ENCODE data around the gene CBLC. TPM values are rescaled to one million over a fixed set of nuclear protein-coding genes. Genes with fewer than 3 reads are reported as not detected.
"Not testable (repeated sequence)": the region's sequence is repeated elsewhere in the genome, so short reads cannot be mapped to it uniquely, and the experiment has no call there.

CBLC gene
- total RNA-seq, 1 experiment from 2014 or later, result 0.80 TPM

DNA sequence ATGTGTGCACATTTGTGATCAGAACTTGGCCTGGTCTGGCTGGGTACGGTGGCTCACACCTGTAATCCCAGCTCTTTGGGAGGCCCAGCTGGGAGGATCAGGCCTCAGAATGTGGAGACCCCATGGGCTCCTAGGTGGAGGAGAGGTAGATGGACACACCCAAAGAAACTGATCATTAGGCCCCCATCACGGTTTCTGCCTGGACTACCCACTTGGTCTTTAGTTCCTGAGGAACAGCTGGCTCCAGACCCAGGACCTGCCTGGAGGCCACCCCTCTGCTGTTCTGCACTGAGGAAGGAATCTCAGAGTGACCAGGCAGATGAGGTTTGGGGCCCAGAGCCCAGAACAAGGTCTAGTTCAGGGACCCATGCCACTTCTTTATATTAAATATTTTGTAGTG is 1.5 kb downstream of the CBLC start:
- ATAC-seq, result no peak
- Histone ChIP-seq H3K4me1 (ENCODE audit: control insufficient read depth, insufficient read depth, low read length) (peaks cover 5% of the 10 kb centered on the region), H3K27ac (ENCODE audit: low read length) (no peak overlapping the region), H3K9me3 (ENCODE audit: control insufficient read depth, insufficient read depth, low read depth, low read length) (no peaks in the 10 kb centered on the region), H3K4me3 (ENCODE audit: low read depth in 2 of 2, low read length in 2 of 2) (no peak overlapping the region), H3K27me3 (ENCODE audit: control insufficient read depth, insufficient read depth, low read length) (no peaks in the 10 kb centered on the region), H3K36me3 (ENCODE audit: control insufficient read depth, insufficient read depth, low read length) (no peaks in the 10 kb centered on the region)
- ChIA-PET CTCF (no interaction called here), POLR2A (no interaction called here)
- in situ Hi-C loops (cut with HindIII; ENCODE audit: low pct_unique_long_range_greater_than_20kb, low sequenced_read_pairs), result no loop called here
- TF ChIP-seq, protein P1, sequence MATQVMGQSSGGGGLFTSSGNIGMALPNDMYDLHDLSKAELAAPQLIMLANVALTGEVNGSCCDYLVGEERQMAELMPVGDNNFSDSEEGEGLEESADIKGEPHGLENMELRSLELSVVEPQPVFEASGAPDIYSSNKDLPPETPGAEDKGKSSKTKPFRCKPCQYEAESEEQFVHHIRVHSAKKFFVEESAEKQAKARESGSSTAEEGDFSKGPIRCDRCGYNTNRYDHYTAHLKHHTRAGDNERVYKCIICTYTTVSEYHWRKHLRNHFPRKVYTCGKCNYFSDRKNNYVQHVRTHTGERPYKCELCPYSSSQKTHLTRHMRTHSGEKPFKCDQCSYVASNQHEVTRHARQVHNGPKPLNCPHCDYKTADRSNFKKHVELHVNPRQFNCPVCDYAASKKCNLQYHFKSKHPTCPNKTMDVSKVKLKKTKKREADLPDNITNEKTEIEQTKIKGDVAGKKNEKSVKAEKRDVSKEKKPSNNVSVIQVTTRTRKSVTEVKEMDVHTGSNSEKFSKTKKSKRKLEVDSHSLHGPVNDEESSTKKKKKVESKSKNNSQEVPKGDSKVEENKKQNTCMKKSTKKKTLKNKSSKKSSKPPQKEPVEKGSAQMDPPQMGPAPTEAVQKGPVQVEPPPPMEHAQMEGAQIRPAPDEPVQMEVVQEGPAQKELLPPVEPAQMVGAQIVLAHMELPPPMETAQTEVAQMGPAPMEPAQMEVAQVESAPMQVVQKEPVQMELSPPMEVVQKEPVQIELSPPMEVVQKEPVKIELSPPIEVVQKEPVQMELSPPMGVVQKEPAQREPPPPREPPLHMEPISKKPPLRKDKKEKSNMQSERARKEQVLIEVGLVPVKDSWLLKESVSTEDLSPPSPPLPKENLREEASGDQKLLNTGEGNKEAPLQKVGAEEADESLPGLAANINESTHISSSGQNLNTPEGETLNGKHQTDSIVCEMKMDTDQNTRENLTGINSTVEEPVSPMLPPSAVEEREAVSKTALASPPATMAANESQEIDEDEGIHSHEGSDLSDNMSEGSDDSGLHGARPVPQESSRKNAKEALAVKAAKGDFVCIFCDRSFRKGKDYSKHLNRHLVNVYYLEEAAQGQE (IDR thresholded peaks at IDR 0.05; ENCODE audit: insufficient read depth in 1 of 2, low read depth in 2 of 2, low read length in 1 of 2), result no peak
- no peak for TF ChIP-seq POLR2AphosphoS5 (IDR thresholded peaks at IDR 0.05; ENCODE audit: low read depth, low read length)
- TF ChIP-seq, protein P2, sequence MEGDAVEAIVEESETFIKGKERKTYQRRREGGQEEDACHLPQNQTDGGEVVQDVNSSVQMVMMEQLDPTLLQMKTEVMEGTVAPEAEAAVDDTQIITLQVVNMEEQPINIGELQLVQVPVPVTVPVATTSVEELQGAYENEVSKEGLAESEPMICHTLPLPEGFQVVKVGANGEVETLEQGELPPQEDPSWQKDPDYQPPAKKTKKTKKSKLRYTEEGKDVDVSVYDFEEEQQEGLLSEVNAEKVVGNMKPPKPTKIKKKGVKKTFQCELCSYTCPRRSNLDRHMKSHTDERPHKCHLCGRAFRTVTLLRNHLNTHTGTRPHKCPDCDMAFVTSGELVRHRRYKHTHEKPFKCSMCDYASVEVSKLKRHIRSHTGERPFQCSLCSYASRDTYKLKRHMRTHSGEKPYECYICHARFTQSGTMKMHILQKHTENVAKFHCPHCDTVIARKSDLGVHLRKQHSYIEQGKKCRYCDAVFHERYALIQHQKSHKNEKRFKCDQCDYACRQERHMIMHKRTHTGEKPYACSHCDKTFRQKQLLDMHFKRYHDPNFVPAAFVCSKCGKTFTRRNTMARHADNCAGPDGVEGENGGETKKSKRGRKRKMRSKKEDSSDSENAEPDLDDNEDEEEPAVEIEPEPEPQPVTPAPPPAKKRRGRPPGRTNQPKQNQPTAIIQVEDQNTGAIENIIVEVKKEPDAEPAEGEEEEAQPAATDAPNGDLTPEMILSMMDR (IDR thresholded peaks at IDR 0.05), result no peak
- no peak for TF ChIP-seq TCF7L2 (IDR thresholded peaks at IDR 0.05; ENCODE audit: low read depth, low read length)
- TF ChIP-seq SIN3A (IDR thresholded peaks at IDR 0.05; ENCODE audit: borderline replicate concordance, insufficient read depth, low read depth, low read length), result no peak
- BruUV-seq (replicated peaks), result no TSS peak
- no peak for DNase-seq (ENCODE audit: low read depth, low spot score)
- intact Hi-C loops (cut with micrococcal nuclease; ENCODE audit: unreplicated experiment), result no loop called here

DNA sequence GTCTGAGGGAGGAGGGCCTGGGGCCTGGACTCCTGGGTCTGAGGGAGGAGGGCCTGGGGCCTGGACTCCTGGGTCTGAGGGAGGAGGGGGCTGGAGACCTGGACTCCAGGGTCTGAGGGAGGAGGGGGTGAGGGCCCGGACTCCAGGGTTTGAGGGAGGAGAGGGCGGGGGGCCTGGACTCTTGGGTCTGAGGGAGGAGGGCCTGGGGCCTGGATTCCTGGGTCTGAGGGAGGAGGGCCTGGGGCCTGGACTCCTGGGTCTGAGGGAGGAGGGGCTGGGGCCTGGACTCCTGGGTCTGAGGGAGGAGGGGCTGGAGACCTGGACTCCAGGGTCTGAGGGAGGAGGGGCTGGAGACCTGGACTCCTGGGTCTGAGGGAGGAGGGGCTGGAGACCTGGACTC is 4.0 kb downstream of the CBLC start:
- intact Hi-C loops (cut with micrococcal nuclease; ENCODE audit: unreplicated experiment); H3K9me3 ChIP-seq (ENCODE audit: control insufficient read depth, insufficient read depth, low read depth, low read length); H3K4me1 ChIP-seq (ENCODE audit: control insufficient read depth, insufficient read depth, low read length); POLR2A ChIA-PET; in situ Hi-C loops (cut with HindIII; ENCODE audit: low pct_unique_long_range_greater_than_20kb, low sequenced_read_pairs); BruUV-seq (replicated peaks); H3K36me3 ChIP-seq (ENCODE audit: control insufficient read depth, insufficient read depth, low read length); H3K27me3 ChIP-seq (ENCODE audit: control insufficient read depth, insufficient read depth, low read length); H3K27ac ChIP-seq (ENCODE audit: low read length); DNase-seq (ENCODE audit: low read depth, low spot score); H3K4me3 ChIP-seq (ENCODE audit: low read depth in 2 of 2, low read length in 2 of 2); ATAC-seq: not testable (repeated sequence)
- CTCF ChIA-PET, result interaction anchor here (0.7 kb wide), 1 partner anchor 41 kb away, joined by 3 read pairs; no protein-coding TSS in a partner anchor

DNA sequence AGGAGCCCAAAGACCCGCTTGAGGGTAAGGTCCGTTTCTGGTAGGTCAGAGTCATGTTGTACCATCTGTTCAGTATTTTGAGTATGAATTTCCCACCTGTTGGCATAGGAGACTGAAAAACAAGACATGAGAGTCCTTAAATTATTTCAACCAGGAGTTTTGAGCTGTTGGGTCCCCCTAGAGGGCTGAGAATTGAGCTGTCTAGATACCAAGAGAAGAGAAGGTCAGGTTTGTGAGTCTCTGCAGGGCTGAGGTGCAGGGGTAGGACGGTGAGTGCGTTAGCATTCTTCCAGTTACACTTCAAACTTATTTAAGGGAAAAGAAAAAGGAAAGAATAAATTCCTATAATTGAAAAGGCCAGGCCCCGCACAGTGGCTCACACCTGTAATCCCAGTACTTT is 5.0 kb downstream of the CBLC start:
- no peaks in the 10 kb centered on the region for H3K9me3 ChIP-seq (ENCODE audit: control insufficient read depth, insufficient read depth, low read depth, low read length)
- H3K27ac ChIP-seq (ENCODE audit: low read length), result no peak overlapping the region
- DNase-seq (ENCODE audit: low read depth, low spot score), result no peak
- POLR2A ChIA-PET, result no interaction called here
- intact Hi-C loops (cut with micrococcal nuclease; ENCODE audit: unreplicated experiment) (no loop called here), in situ Hi-C loops (cut with HindIII; ENCODE audit: low pct_unique_long_range_greater_than_20kb, low sequenced_read_pairs) (no loop called here)
- TF ChIP-seq, protein P2 (IDR thresholded peaks at IDR 0.05), result peak; percentile 36; the same call in 1 of the 2 replicates
- TF ChIP-seq, protein P1 (IDR thresholded peaks at IDR 0.05; ENCODE audit: insufficient read depth in 1 of 2, low read depth in 2 of 2, low read length in 1 of 2), result no peak
- peak; percentile 51 for ATAC-seq
- H3K27me3 ChIP-seq (ENCODE audit: control insufficient read depth, insufficient read depth, low read length), result no peaks in the 10 kb centered on the region
- CTCF ChIA-PET, result interaction anchor here (0.5 kb wide), 1 partner anchor 15 kb away, joined by 5 read pairs; no protein-coding TSS in a partner anchor
- no TSS peak for BruUV-seq (replicated peaks)
- no peaks in the 10 kb centered on the region for H3K4me1 ChIP-seq (ENCODE audit: control insufficient read depth, insufficient read depth, low read length)
- H3K4me3 ChIP-seq (ENCODE audit: low read depth in 2 of 2, low read length in 2 of 2), result no peak overlapping the region
- no peaks in the 10 kb centered on the region for H3K36me3 ChIP-seq (ENCODE audit: control insufficient read depth, insufficient read depth, low read length)
